ENCODE data around the gene KCNIP4. TPM values are rescaled to one million over a fixed set of nuclear protein-coding genes. Genes with fewer than 3 reads are reported as not detected.

KCNIP4 gene
- total and polyA plus RNA-seq, 9 of the 15 experiments (the other 6 are each of a cell fraction or from before 2014, with no cell fraction given), result 0.25 to 0.41 TPM; not detected in 7

- CTCF ChIA-PET (ENCODE audit: low intra/inter-chr PET ratio), result no interaction called here
- no peak for TF ChIP-seq DLX4 (CRISPR knock-in tag; IDR thresholded peaks at IDR 0.05)
- TF ChIP-seq ZC3H4 (CRISPR knock-in tag; IDR thresholded peaks at IDR 0.05; ENCODE audit: borderline replicate concordance), result no peak
- no peak for TF ChIP-seq TEAD4 (IDR thresholded peaks at IDR 0.05; ENCODE audit: low read length)
- TF ChIP-seq TEAD4 (CRISPR knock-in tag; IDR thresholded peaks at IDR 0.05; ENCODE audit: borderline replicate concordance), result no peak
- no peak for TF ChIP-seq ILF3 (IDR thresholded peaks at IDR 0.05; ENCODE audit: borderline replicate concordance)
- TF ChIP-seq ERF (CRISPR knock-in tag; IDR thresholded peaks at IDR 0.05), result no peak
Measured at GRCh38 chr4:21856754-21857153, 91.8 kb downstream of the KCNIP4 start.

GRCh38 chr4:21856301-21856700 is 92.3 kb downstream of the KCNIP4 start:
- H3K4me1 ChIP-seq (replicated peaks in 1 of 2; ENCODE audit: control insufficient read depth in 2 of 2, insufficient read depth in 2 of 2, low read length in 2 of 2), result no peaks in the 10 kb centered on the region
- no peak overlapping the region for H3K9ac ChIP-seq (ENCODE audit: insufficient read depth in 1 of 2, low read depth in 2 of 2, low read length in 2 of 2)
- no peak overlapping the region for H3K4me3 ChIP-seq
- H3K9me1 ChIP-seq (ENCODE audit: control insufficient read depth, insufficient read depth, low read length), result no peaks in the 10 kb centered on the region
- in situ Hi-C loops (cut with MboI), result no loop called here
- intact Hi-C loops (cut with micrococcal nuclease), result no loop called here
- BruUV-seq (replicated peaks), result no TSS peak
- no peak overlapping the region for H3K27ac ChIP-seq (ENCODE audit: extremely low read depth, low read depth, low read length)
- no peak for ATAC-seq
- no peak overlapping the region for H2AFZ ChIP-seq (ENCODE audit: low read depth, low read length)
- no peaks in the 10 kb centered on the region for H3K9me3 ChIP-seq (replicated peaks; ENCODE audit: control insufficient read depth, insufficient read depth, low read depth, low read length)
- WGBS (ENCODE audit: insufficient coverage, low coverage, missing lambda C conversion rate), result 0% methylated on average over 5 of the region's 6 CpGs
- no peak for FAIRE-seq
- no peaks in the 10 kb centered on the region for H3K27me3 ChIP-seq (ENCODE audit: control insufficient read depth in 2 of 2, insufficient read depth in 2 of 2, low read length in 2 of 2)
- no peaks in the 10 kb centered on the region for H3K36me3 ChIP-seq (ENCODE audit: control insufficient read depth, insufficient read depth, low read length)
- ChIA-PET POLR2A (no interaction called here), CTCF (ENCODE audit: low intra/inter-chr PET ratio) (no interaction called here)
- H4K20me1 ChIP-seq (replicated peaks; ENCODE audit: control insufficient read depth, insufficient read depth, low read length), result no peaks in the 10 kb centered on the region
- H3K4me2 ChIP-seq (ENCODE audit: insufficient read depth, low read length), result no peak overlapping the region
- H3K79me2 ChIP-seq (ENCODE audit: control insufficient read depth, insufficient read depth, low read length), result no peaks in the 10 kb centered on the region
- DNase-seq (ENCODE audit: extremely low read depth in 1 of 4, low spot score in 3 of 4), result no peak
- TF ChIP-seq CTCFL (IDR thresholded peaks at IDR 0.05; ENCODE audit: borderline replicate concordance, insufficient read depth, low read depth, low read length, poor library complexity, severe bottlenecking), result no peak
- TF ChIP-seq IRF2 (CRISPR knock-in tag; IDR thresholded peaks at IDR 0.05), result no peak
- TF ChIP-seq ZFP36 (IDR thresholded peaks at IDR 0.05; ENCODE audit: low read depth, low read length, partially characterized antibody), result no peak
- TF ChIP-seq ZNF239 (CRISPR knock-in tag; IDR thresholded peaks at IDR 0.05), result no peak
- TF ChIP-seq MLLT1 (IDR thresholded peaks at IDR 0.05), result no peak
- TF ChIP-seq PRPF4 (IDR thresholded peaks at IDR 0.05; ENCODE audit: insufficient read depth, low read depth, low read length, poor library complexity, severe bottlenecking), result no peak

More at GRCh38 chr4:21856754-21857153, 91.8 kb downstream of the KCNIP4 start:
- no peaks in the 10 kb centered on the region for H3K4me1 ChIP-seq (replicated peaks in 1 of 2; ENCODE audit: control insufficient read depth in 2 of 2, insufficient read depth in 2 of 2, low read length in 2 of 2)
- ATAC-seq (no peak), DNase-seq (ENCODE audit: extremely low read depth in 1 of 4, low spot score in 3 of 4) (no peak), FAIRE-seq (no peak)
- H3K27me3 ChIP-seq (ENCODE audit: control insufficient read depth in 2 of 2, insufficient read depth in 2 of 2, low read length in 2 of 2), result no peaks in the 10 kb centered on the region
- POLR2A ChIA-PET, result interaction anchor here (0.6 kb wide), 1 partner anchor 26 kb away, joined by 3 read pairs; no protein-coding TSS in a partner anchor
- no TSS peak for BruUV-seq (replicated peaks)
- no peaks in the 10 kb centered on the region for H3K9me3 ChIP-seq (replicated peaks; ENCODE audit: control insufficient read depth, insufficient read depth, low read depth, low read length)
- H3K9me1 ChIP-seq (ENCODE audit: control insufficient read depth, insufficient read depth, low read length), result no peaks in the 10 kb centered on the region
- no peak overlapping the region for H2AFZ ChIP-seq (ENCODE audit: low read depth, low read length)
- in situ Hi-C loops (cut with MboI), result no loop called here
- intact Hi-C loops (cut with micrococcal nuclease), result no loop called here
- 0% methylated on average over 2 of the region's 2 CpGs for WGBS (ENCODE audit: insufficient coverage, low coverage, missing lambda C conversion rate)
- no peaks in the 10 kb centered on the region for H3K36me3 ChIP-seq (ENCODE audit: control insufficient read depth, insufficient read depth, low read length)
- no peaks in the 10 kb centered on the region for H4K20me1 ChIP-seq (replicated peaks; ENCODE audit: control insufficient read depth, insufficient read depth, low read length)
- no peak overlapping the region for H3K4me2 ChIP-seq (ENCODE audit: insufficient read depth, low read length)
- H3K27ac ChIP-seq (ENCODE audit: extremely low read depth, low read depth, low read length), result no peak overlapping the region
- no peaks in the 10 kb centered on the region for H3K79me2 ChIP-seq (ENCODE audit: control insufficient read depth, insufficient read depth, low read length)
- no peak overlapping the region for H3K4me3 ChIP-seq
- H3K9ac ChIP-seq (ENCODE audit: insufficient read depth in 1 of 2, low read depth in 2 of 2, low read length in 2 of 2), result no peak overlapping the region
